Measurements from ENCODE around the gene NPAS4. TPM values are rescaled to one million over a fixed set of nuclear protein-coding genes. Genes with fewer than 3 reads are reported as not detected.

The NPAS4 gene
- total RNA-seq, 1 donor from 2014 or later: 0.78 TPM

GRCh38 chr11:66386171-66387069 is 34.4 kb upstream of the NPAS4 start:
- no peak overlapping the region for H3K27ac Mint-ChIP-seq (ENCODE audit: unreplicated experiment)
- H3K9me3 Mint-ChIP-seq (ENCODE audit: unreplicated experiment): no peaks in the 10 kb centered on the region
- peak; percentile 90 for DNase-seq
- peak overlapping the region; percentile 22 for H3K4me3 Mint-ChIP-seq (ENCODE audit: unreplicated experiment)
- H3K36me3 Mint-ChIP-seq (ENCODE audit: unreplicated experiment): no peaks in the 10 kb centered on the region
- peak; percentile 94 for TF ChIP-seq CTCF (IDR thresholded peaks at IDR 0.05; ENCODE audit: partially characterized antibody, unreplicated experiment)
- H3K27me3 Mint-ChIP-seq (ENCODE audit: unreplicated experiment): peaks cover 2% of the 10 kb centered on the region
- no peaks in the 10 kb centered on the region for H3K4me1 Mint-ChIP-seq (ENCODE audit: low read depth, unreplicated experiment)

GRCh38 chr11:66388780-66389386 is 32.0 kb upstream of the NPAS4 start:
- no peaks in the 10 kb centered on the region for H3K9me3 Mint-ChIP-seq (ENCODE audit: unreplicated experiment)
- DNase-seq: peak; percentile 77
- H3K4me1 Mint-ChIP-seq (ENCODE audit: low read depth, unreplicated experiment): no peaks in the 10 kb centered on the region
- no peak overlapping the region for H3K27ac Mint-ChIP-seq (ENCODE audit: unreplicated experiment)
- H3K4me3 Mint-ChIP-seq (ENCODE audit: unreplicated experiment): no peak overlapping the region
- peaks cover 2% of the 10 kb centered on the region for H3K27me3 Mint-ChIP-seq (ENCODE audit: unreplicated experiment)
- peak; percentile 63 for TF ChIP-seq CTCF (IDR thresholded peaks at IDR 0.05; ENCODE audit: partially characterized antibody, unreplicated experiment)
- H3K36me3 Mint-ChIP-seq (ENCODE audit: unreplicated experiment): no peaks in the 10 kb centered on the region

GRCh38 chr11:66391322-66391721 is 29.5 kb upstream of the NPAS4 start:
- Mint-ChIP-seq H3K4me3 (ENCODE audit: unreplicated experiment) (no peak overlapping the region), H3K9me3 (ENCODE audit: unreplicated experiment) (peaks cover 3% of the 10 kb centered on the region), H3K36me3 (ENCODE audit: unreplicated experiment) (no peaks in the 10 kb centered on the region), H3K27ac (ENCODE audit: unreplicated experiment) (no peak overlapping the region), H3K27me3 (ENCODE audit: unreplicated experiment) (peaks cover 2% of the 10 kb centered on the region), H3K4me1 (ENCODE audit: low read depth, unreplicated experiment) (peaks cover 1% of the 10 kb centered on the region)
- no peak for TF ChIP-seq CTCF (IDR thresholded peaks at IDR 0.05; ENCODE audit: partially characterized antibody, unreplicated experiment)
- no peak for DNase-seq

DNA sequence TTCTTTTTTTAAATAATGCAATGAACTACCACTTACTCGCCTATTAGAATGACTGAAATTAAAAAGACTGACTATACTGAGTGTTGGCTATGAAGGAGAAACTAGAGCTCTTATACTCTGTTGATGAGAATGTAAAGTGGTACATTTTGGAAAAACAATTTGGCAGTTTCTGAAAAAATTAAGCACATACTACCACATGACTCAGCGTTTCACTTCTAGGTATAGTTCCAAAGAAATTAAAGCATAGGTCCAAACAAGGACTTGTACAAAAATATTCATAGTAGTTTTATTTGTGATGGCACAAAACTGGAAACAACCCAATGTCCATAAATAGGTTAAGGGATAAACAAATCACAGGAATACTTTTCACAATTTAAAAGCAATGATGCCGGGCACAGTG is 26.9 kb upstream of the NPAS4 start:
- Mint-ChIP-seq H3K36me3 (ENCODE audit: unreplicated experiment) (no peaks in the 10 kb centered on the region), H3K4me1 (ENCODE audit: low read depth, unreplicated experiment) (peaks cover 1% of the 10 kb centered on the region), H3K27ac (ENCODE audit: unreplicated experiment) (no peak overlapping the region), H3K4me3 (ENCODE audit: unreplicated experiment) (no peak overlapping the region), H3K27me3 (ENCODE audit: unreplicated experiment) (peaks cover 2% of the 10 kb centered on the region), H3K9me3 (ENCODE audit: unreplicated experiment) (peaks cover 3% of the 10 kb centered on the region)
- no peak for TF ChIP-seq CTCF (IDR thresholded peaks at IDR 0.05; ENCODE audit: partially characterized antibody, unreplicated experiment)
- no peak for DNase-seq

- Mint-ChIP-seq H3K36me3 (ENCODE audit: unreplicated experiment) (no peaks in the 10 kb centered on the region), H3K27me3 (ENCODE audit: unreplicated experiment) (peaks cover 1% of the 10 kb centered on the region), H3K4me3 (ENCODE audit: unreplicated experiment) (no peak overlapping the region), H3K27ac (ENCODE audit: unreplicated experiment) (no peak overlapping the region), H3K9me3 (ENCODE audit: unreplicated experiment) (peaks cover 5% of the 10 kb centered on the region), H3K4me1 (ENCODE audit: low read depth, unreplicated experiment) (peaks cover 5% of the 10 kb centered on the region)
- TF ChIP-seq CTCF (IDR thresholded peaks at IDR 0.05; ENCODE audit: partially characterized antibody, unreplicated experiment): no peak
- no peak for DNase-seq
Observed at GRCh38 chr11:66407651-66408050, 13.2 kb upstream of the NPAS4 start.

Data from glutamatergic neuron (in vitro differentiated cells).